Endodermal cell (in vitro differentiated cells): ENCODE measurements around the gene ZMIZ1. TPM values are rescaled to one million over a fixed set of nuclear protein-coding genes. Genes with fewer than 3 reads are reported as not detected.

Source experiments
- DNase-seq: peaks from one replicate; pipeline ENCODE4 v3.0.0-alpha.2; 2017
- H3K27ac ChIP-seq: 2 replicates; pipeline ENCODE4 v1.5.1; 2013; ENCODE audit warnings: mild to moderate bottlenecking, low read depth, low read length, moderate library complexity
- H3K27me3 ChIP-seq: 2 replicates; pipeline ENCODE4 v1.6.1; 2013; ENCODE audit warnings: mild to moderate bottlenecking, low read length, moderate library complexity; ENCODE audit not compliant: insufficient read depth, control insufficient read depth, poor library complexity, severe bottlenecking
- H3K36me3 ChIP-seq: 2 replicates; pipeline ENCODE4 v1.7.0; 2013; ENCODE audit warnings: mild to moderate bottlenecking, low read length, moderate library complexity; ENCODE audit not compliant: control insufficient read depth, insufficient read depth
- H3K4me1 ChIP-seq: one replicate; pipeline ENCODE4 v1.7.0; 2013; ENCODE audit warnings: low read length; ENCODE audit not compliant: control insufficient read depth, insufficient read depth
- H3K4me3 ChIP-seq: 2 replicates; pipeline ENCODE4 v1.5.1; 2013; ENCODE audit warnings: mild to moderate bottlenecking, low read length, moderate library complexity
- H3K9ac ChIP-seq: 2 replicates; pipeline ENCODE4 v1.6.1; 2013; ENCODE audit warnings: mild to moderate bottlenecking, low read length, moderate library complexity; ENCODE audit not compliant: poor library complexity, severe bottlenecking; ENCODE audit errors: extremely low read depth
- H3K9me3 ChIP-seq: 2 replicates; pipeline ENCODE4 v1.6.1; 2013; ENCODE audit warnings: mild to moderate bottlenecking, low read length, moderate library complexity; ENCODE audit not compliant: control insufficient read depth
- H3K27ac Mint-ChIP-seq: 2 replicates; pipeline ENCODE4 v1.8.0; 2020; ENCODE audit warnings: mixed read lengths
- H3K27me3 Mint-ChIP-seq: 2 replicates; pipeline ENCODE4 v1.8.0; 2021; ENCODE audit warnings: mild to moderate bottlenecking, mixed read lengths; ENCODE audit not compliant: insufficient read depth
- H3K36me3 Mint-ChIP-seq: 2 replicates; pipeline ENCODE4 v1.8.0; 2020; ENCODE audit warnings: low read depth, mixed read lengths
- H3K4me1 Mint-ChIP-seq: 2 replicates; pipeline ENCODE4 v1.8.0; 2020; ENCODE audit warnings: mixed read lengths
- H3K4me3 Mint-ChIP-seq: 2 replicates; pipeline ENCODE4 v1.8.0; 2020; ENCODE audit warnings: mild to moderate bottlenecking, moderate library complexity, mixed read lengths
- H3K9me3 Mint-ChIP-seq: 2 replicates; pipeline ENCODE4 v1.8.0; 2020; ENCODE audit warnings: mild to moderate bottlenecking, mixed read lengths
- WGBS, 2 experiments: methylation state at CpG; one replicate each; pipeline versions ENCODE4 v1.1.5 to v1.1.7; 2013; ENCODE audit warnings: missing lambda C conversion rate in 2 of 2, mixed read lengths in 1 of 2; ENCODE audit not compliant: insufficient coverage in 1 of 2, insufficient read length in 1 of 2; 5-methylcytosine and 5-hydroxymethylcytosine counted together
- total RNA-seq, 2 donors: library from RNA; stranded (reverse); fragmentation: NEBNext Ultra II Directional in 1 of 2; extraction: Animal tissue kit (Norgen Biotek cat#: 25700) in 1 of 2; gene quantifications; 2 replicates in 1 of 2; 3 replicates in 1 of 2; pipeline ENCODE4 v1.2.1, GENCODE V29; 2021
- TF ChIP-seq, protein P1 (sequence below): fragments of 200-600 bp; sonication (generic); conservative IDR thresholded peaks from 2 replicates; pipeline ENCODE4 v1.5.0; 2021; ENCODE audit warnings: antibody characterized with exemption, mild to moderate bottlenecking

The ZMIZ1 gene
- total RNA-seq, 2 donors from 2014 or later: 65.3 to 67.5 TPM

- TF ChIP-seq, protein P1, sequence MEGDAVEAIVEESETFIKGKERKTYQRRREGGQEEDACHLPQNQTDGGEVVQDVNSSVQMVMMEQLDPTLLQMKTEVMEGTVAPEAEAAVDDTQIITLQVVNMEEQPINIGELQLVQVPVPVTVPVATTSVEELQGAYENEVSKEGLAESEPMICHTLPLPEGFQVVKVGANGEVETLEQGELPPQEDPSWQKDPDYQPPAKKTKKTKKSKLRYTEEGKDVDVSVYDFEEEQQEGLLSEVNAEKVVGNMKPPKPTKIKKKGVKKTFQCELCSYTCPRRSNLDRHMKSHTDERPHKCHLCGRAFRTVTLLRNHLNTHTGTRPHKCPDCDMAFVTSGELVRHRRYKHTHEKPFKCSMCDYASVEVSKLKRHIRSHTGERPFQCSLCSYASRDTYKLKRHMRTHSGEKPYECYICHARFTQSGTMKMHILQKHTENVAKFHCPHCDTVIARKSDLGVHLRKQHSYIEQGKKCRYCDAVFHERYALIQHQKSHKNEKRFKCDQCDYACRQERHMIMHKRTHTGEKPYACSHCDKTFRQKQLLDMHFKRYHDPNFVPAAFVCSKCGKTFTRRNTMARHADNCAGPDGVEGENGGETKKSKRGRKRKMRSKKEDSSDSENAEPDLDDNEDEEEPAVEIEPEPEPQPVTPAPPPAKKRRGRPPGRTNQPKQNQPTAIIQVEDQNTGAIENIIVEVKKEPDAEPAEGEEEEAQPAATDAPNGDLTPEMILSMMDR: no peak
- H3K4me3 ChIP-seq: no peak overlapping the region
- peak; percentile 19 for DNase-seq
- WGBS, 2 experiments: 91 to 92% methylated on average over 11 to 12 of the region's 12 CpGs
- Mint-ChIP-seq H3K27ac (no peak overlapping the region), H3K36me3 (no peaks in the 10 kb centered on the region), H3K4me3 (no peak overlapping the region), H3K4me1 (peaks cover 37% of the 10 kb centered on the region), H3K9me3 (no peaks in the 10 kb centered on the region), H3K27me3 (peaks cover 12% of the 10 kb centered on the region)
- H3K9ac ChIP-seq: no peak overlapping the region
- H3K27ac ChIP-seq: no peak overlapping the region
- H3K27me3 ChIP-seq: no peaks in the 10 kb centered on the region
- H3K4me1 ChIP-seq: peaks cover 16% of the 10 kb centered on the region
- H3K36me3 ChIP-seq: no peaks in the 10 kb centered on the region
- H3K9me3 ChIP-seq: no peaks in the 10 kb centered on the region
Observed at GRCh38 chr10:79029478-79030390, 39.0 kb upstream of the ZMIZ1 start.

GRCh38 chr10:79030705-79031104 is 38.1 kb upstream of the ZMIZ1 start:
- Histone ChIP-seq H3K9me3 (no peaks in the 10 kb centered on the region), H3K36me3 (no peaks in the 10 kb centered on the region), H3K4me3 (no peak overlapping the region), H3K4me1 (peaks cover 7% of the 10 kb centered on the region), H3K27me3 (no peaks in the 10 kb centered on the region), H3K9ac (no peak overlapping the region), H3K27ac (no peak overlapping the region)
- TF ChIP-seq, protein P1: no peak
- no peaks in the 10 kb centered on the region for H3K9me3 Mint-ChIP-seq
- no peak for DNase-seq
- 94 to 100% methylated on average over 1 of the region's 1 CpG for WGBS, 2 experiments
- no peak overlapping the region for H3K27ac Mint-ChIP-seq
- no peak overlapping the region for H3K4me3 Mint-ChIP-seq
- peaks cover 15% of the 10 kb centered on the region for H3K27me3 Mint-ChIP-seq
- H3K36me3 Mint-ChIP-seq: no peaks in the 10 kb centered on the region
- H3K4me1 Mint-ChIP-seq: peaks cover 33% of the 10 kb centered on the region

DNA sequence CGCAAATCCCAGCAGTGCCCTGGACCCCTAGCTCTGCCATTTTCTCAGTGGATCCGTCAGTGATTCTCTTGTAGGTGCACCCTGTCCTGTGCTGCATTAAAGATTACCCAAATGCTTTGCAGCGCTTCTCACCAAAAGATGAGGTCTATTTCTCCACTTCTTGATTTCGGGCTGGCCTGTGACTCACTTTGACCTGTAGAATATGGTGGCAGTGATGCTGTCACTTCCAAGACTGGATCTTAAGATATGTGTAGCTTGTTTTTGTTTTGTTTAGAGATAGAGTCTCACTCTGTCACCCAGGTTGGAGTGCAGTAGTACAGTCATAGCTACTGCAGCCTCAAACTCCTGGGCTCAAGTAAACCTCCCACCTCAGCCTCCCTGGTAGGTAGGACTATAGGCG is 37.0 kb upstream of the ZMIZ1 start:
- Histone ChIP-seq H3K9me3 (no peaks in the 10 kb centered on the region), H3K4me3 (no peak overlapping the region), H3K27me3 (no peaks in the 10 kb centered on the region), H3K27ac (no peak overlapping the region), H3K9ac (no peak overlapping the region), H3K4me1 (peaks cover 7% of the 10 kb centered on the region), H3K36me3 (no peaks in the 10 kb centered on the region)
- WGBS, 2 experiments: 90 to 92% methylated on average over 4 to 5 of the region's 5 CpGs
- no peak overlapping the region for H3K27ac Mint-ChIP-seq
- peaks cover 15% of the 10 kb centered on the region for H3K27me3 Mint-ChIP-seq
- peaks cover 28% of the 10 kb centered on the region for H3K4me1 Mint-ChIP-seq
- peak; percentile 7 for DNase-seq
- H3K9me3 Mint-ChIP-seq: no peaks in the 10 kb centered on the region
- H3K36me3 Mint-ChIP-seq: no peaks in the 10 kb centered on the region
- H3K4me3 Mint-ChIP-seq: no peak overlapping the region
- TF ChIP-seq, protein P1: no peak
